BJ (cell line): ENCODE measurements around the gene OR9Q1. TPM values are rescaled to one million over a fixed set of nuclear protein-coding genes. Genes with fewer than 3 reads are reported as not detected.
"Not testable (repeated sequence)": the region's sequence is repeated elsewhere in the genome, so short reads cannot be mapped to it uniquely, and the experiment has no call there.

Experiments
- CTCF ChIA-PET: fragments of 350-600 bp; formaldehyde crosslinking; extraction: SDS; loops from one replicate; lab custom pipeline; 2021; ENCODE audit warnings: antibody characterized with exemption, inconsistent platforms; lab: Yijun Ruan, JAX
- POLR2A ChIA-PET: fragments of 300-600 bp; sonication (Branson Sonifier 250); formaldehyde crosslinking; extraction: SDS; loops from one replicate; lab custom pipeline; 2021; ENCODE audit warnings: antibody characterized with exemption; lab: Charles Lee
- DNase-seq: peaks from one replicate; pipeline ENCODE4 v3.0.0-alpha.2; 2011; ENCODE audit warnings: low read depth
- H3K27me3 ChIP-seq: 2 replicates; pipeline ENCODE4 v1.6.0; 2011; ENCODE audit warnings: low read length; ENCODE audit not compliant: control insufficient read depth, insufficient read depth
- H3K36me3 ChIP-seq: 2 replicates; pipeline ENCODE4 v1.5.1; 2011; ENCODE audit warnings: low read length; ENCODE audit not compliant: control insufficient read depth, insufficient read depth
- H3K4me3 ChIP-seq: 2 replicates; pipeline ENCODE4 v1.5.1; 2011; ENCODE audit warnings: low read depth, mild to moderate bottlenecking, control low read depth, low read length
- polyA plus RNA-seq: library from polyadenylated mRNA; depleted of rRNA; stranded (reverse); fragments of >200 nt; gene quantifications from 2 replicates; pipeline ENCODE4 v1.2.3, GENCODE V29; 2011
- TF ChIP-seq, protein P1 (sequence below): IDR thresholded peaks from 2 replicates; pipeline ENCODE4 v1.5.1; 2011; ENCODE audit warnings: low read depth, mild to moderate bottlenecking, control low read depth, inconsistent platforms, low read length, moderate library complexity; ENCODE audit not compliant: insufficient read depth

OR9Q1 gene
- polyA plus RNA-seq, 1 experiment: not detected

DNA sequence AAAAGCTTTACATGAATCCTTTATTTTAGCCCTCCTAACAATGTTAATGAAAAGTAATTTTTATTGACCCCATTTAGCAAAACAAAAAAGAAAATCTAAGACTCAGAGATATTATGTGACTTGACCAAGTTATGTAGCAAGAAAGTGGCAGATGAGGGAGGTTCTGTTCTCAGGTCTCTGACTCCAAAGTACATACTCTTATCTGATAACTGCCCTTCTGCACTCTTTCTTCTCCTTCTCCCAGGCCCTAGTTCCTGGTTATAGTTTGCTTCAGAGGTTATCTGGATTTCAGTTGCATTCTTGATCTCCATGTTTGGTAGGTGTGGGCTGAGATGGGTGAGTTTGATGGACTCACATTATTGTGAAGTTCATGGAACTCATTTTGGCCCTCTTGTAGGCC, 169.7 kb downstream of the OR9Q1 start:
- POLR2A ChIA-PET: no interaction called here
- Histone ChIP-seq H3K4me3 (no peak overlapping the region), H3K27me3 (no peaks in the 10 kb centered on the region), H3K36me3 (no peaks in the 10 kb centered on the region)
- TF ChIP-seq, protein P1, sequence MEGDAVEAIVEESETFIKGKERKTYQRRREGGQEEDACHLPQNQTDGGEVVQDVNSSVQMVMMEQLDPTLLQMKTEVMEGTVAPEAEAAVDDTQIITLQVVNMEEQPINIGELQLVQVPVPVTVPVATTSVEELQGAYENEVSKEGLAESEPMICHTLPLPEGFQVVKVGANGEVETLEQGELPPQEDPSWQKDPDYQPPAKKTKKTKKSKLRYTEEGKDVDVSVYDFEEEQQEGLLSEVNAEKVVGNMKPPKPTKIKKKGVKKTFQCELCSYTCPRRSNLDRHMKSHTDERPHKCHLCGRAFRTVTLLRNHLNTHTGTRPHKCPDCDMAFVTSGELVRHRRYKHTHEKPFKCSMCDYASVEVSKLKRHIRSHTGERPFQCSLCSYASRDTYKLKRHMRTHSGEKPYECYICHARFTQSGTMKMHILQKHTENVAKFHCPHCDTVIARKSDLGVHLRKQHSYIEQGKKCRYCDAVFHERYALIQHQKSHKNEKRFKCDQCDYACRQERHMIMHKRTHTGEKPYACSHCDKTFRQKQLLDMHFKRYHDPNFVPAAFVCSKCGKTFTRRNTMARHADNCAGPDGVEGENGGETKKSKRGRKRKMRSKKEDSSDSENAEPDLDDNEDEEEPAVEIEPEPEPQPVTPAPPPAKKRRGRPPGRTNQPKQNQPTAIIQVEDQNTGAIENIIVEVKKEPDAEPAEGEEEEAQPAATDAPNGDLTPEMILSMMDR: no peak
- no peak for DNase-seq
- CTCF ChIA-PET: no interaction called here

DNA sequence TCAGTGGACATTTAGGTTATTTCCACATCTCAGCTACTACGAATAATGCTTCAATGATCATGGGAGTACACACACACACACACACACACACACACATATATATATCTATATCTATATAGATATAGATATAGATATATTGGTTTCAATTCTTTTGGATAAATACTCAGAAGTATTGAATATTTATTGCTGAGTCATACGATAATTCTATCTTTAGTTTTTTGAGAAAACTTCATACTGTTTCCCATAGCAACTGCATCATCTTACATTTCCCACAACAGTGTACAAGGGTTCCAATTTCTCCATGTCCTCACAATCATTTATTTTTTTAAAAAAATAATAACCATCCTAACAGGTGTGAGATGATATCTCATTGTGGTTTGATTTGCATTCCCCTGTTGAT, 172.3 kb downstream of the OR9Q1 start:
- no peak for DNase-seq
- ChIA-PET CTCF (no interaction called here), POLR2A (no interaction called here)
- TF ChIP-seq, protein P1: no peak
- Histone ChIP-seq H3K4me3 (no peak overlapping the region), H3K36me3 (no peaks in the 10 kb centered on the region), H3K27me3 (no peaks in the 10 kb centered on the region)

DNA sequence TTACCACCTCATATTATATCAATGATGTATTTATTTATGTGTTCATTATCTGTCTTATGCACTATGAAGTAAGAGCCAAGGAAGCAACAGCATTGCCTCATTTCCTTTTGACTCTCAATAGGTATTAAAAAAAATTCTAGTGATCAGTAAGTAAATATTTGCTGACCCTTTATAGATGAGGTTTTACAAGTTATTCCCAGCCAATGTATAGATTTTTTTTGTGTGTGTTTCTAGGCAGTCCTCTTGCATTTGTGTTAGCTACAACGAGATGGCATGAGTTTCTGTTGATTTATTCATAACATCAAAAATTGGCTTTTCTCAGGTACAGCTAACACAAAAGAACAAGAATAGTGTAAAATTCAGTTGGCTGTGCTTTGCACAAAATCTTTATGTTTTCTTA, 175.6 kb downstream of the OR9Q1 start:
- ChIA-PET POLR2A (no interaction called here), CTCF (no interaction called here)
- H3K4me3 ChIP-seq: no peak overlapping the region
- TF ChIP-seq, protein P1: no peak
- no peak for DNase-seq
- no peaks in the 10 kb centered on the region for H3K36me3 ChIP-seq
- no peaks in the 10 kb centered on the region for H3K27me3 ChIP-seq

DNA sequence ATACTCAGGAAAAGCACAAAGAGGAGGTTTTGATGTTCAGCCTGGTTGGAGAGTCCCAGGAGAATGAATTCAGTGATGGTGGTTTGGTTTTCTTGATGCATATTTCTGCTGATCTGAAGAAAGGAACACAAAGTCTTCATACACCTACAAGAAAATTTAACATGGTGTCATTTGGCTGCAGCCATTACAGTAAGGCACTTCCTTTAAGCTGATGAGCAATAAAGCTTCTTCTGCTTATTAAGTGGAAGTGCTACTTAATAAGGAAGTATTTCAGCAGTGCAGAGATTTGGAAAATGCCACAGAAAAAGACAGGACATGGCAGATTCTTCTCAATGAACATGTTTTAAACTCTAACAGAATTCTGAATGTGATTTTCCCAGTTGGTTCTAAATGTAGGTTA, 180.4 kb downstream of the OR9Q1 start, which contains the start of gene OR1S2:
Gene OR1S2, minus strand, starts transcription at position 101 of the 400 bp plus-strand sequence. Its CDS starts 0 bp downstream, at position 101.
- Histone ChIP-seq H3K36me3 (no peaks in the 10 kb centered on the region), H3K27me3 (no peaks in the 10 kb centered on the region), H3K4me3 (no peak within 1 kb of the TSS)
- TF ChIP-seq, protein P1: no peak
- POLR2A ChIA-PET: no interaction called here
- no peak for DNase-seq
- CTCF ChIA-PET: no interaction called here

DNA sequence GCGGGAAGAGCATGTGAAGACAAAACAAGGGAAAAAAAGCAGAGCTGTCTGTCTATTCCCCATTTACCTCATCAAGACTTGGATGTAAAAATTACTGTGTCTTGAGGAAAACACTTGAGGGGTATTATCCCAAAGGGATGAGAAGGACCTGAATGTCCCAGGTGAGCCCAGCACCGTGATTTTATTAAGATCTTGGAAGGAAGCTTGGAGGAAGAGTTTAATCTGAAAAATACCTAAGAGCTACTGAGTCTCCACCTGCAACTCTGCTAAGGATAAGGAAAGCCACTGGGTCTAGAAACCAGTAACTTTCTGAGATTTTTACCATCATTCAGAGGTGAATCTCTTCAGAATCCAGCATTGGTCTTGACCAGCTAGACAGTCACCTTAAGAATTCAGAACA, 188.7 kb downstream of the OR9Q1 start, which contains the start of gene OR1S1:
Gene OR1S1, plus strand, starts transcription at position 301 of the 400 bp plus-strand sequence.
- not testable (repeated sequence) for H3K36me3 ChIP-seq
- CTCF ChIA-PET: interaction anchor here (0.7 kb wide), 1 partner anchor 663 kb away, joined by 3 read pairs; no protein-coding TSS in a partner anchor

DNA sequence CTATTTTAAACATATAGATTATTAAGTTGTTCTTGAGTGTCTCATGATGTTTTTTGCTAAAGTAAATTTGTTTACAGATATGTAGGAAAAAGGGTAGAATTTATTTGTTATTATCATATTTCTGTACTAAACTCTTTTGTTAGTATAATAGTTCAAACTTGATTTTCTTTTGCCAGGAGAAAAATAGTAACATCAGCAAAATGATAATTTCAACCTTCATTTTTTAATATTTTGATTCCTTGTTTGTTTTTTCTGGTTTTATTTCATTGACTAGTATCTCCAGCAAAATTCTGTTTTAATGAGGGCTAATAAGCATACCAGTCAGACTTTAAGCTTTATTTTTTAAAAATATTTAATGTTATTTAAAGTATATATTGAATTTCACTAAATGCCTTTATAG, 192.8 kb downstream of the OR9Q1 start:
- no peaks in the 10 kb centered on the region for H3K36me3 ChIP-seq
- POLR2A ChIA-PET: no interaction called here
- DNase-seq: no peak
- CTCF ChIA-PET: interaction anchor here (0.7 kb wide), 1 partner anchor 441 kb away, joined by 3 read pairs; no protein-coding TSS in a partner anchor
- H3K27me3 ChIP-seq: no peaks in the 10 kb centered on the region
- no peak overlapping the region for H3K4me3 ChIP-seq
- TF ChIP-seq, protein P1: no peak

More for the DNA sequence above, 188.7 kb downstream of the OR9Q1 start, which contains the start of gene OR1S1:
- H3K27me3 ChIP-seq, H3K4me3 ChIP-seq, DNase-seq, POLR2A ChIA-PET: not testable (repeated sequence)
